ENCODE data around the gene WDR1.

The WDR1 gene

DNA sequence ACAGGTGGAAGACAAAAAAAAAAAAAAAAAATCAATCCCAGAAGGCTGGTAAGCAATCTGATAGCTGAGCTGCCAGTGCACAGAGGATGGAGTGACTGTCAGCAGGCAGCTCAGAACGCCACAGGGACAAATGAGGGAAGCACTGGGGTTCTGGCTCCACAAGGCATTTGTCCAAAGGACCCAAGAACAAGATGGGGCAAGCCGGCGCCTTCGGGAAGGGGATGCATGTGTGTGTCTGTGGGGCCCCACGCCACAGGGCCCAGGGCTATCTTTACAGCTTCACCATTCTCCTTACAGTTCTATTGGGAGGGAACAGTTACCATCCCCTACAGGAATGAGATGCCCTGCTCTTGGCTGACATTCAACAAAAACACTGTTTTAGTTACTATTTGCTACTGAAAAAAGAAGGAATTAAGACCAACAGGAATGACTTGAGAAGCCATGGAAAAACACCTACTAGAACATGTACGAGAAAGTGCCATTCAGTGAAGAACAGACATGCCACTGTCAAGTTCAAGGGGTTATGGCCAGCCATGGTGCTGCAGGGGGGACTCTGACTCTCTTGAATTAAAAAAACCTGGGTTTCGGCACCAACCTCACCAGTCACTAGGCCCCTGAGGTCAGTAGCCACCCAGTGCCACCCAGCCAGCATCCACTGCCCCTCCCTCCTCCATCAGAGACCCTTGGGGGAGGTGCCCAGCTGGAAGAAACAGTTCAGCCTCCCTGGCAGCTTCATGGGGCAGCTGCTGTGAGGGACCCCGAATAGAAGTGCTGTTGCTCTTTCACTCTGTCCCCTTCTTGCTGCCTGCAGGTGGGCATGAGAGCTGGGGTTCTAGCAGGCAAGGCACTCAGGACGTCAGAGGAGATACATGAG, 18.5 kb downstream of the WDR1 start:
- DNase-seq: no peak

DNA sequence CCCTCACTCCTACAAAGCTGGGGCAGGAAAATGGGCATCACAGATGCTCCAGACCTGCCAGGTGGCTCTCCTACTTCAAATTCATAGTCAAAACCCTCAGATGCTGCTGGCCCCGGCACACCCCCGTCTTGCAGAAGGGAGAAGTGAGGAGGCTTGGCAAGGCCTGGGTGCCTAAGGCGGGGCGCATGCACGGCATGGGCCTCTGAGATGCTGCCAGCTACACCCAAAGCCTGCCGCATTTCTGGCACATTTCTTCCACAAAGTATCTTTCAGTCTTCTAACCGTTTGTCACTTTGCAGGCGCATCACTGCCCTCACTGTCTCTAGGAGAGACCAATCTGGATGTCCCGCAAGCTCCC, 19.6 kb downstream of the WDR1 start:
- DNase-seq: no peak

DNA sequence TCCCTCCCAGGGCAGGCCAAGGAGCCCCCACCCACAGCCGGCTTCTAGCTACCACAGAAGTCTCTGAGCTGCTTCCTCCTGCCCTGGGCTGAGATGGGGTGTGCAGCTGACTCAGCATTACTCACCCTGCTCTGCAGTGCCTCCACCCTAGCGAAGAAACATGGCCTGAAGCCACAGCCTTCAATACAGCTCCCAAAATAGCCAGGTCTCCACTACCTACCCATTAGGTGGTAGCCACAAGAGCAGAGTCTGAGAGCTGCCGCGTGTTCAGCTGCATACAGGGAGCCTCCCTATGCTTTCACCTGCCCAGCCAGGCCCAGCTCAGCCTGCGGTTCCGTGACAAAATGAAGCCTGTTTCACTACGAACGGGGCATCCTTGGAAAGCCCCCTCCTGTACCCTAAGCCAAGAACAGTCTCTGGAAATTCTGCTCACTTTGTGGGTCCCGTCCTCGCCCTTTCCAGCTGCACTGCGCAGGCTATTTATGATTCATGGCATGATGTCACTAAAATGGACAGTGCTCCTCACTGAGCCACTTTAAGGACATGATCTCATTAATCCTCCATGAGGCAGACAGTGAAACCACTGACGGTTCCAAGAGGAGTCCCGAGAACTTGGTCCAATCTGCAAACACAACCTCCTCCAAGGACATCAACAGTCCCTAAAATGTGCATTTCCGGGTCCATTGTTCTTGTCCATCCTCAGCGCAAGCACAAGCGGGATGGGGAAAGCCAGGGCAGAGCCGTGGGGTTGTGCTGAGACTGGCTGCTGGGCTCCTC, 20.2 kb downstream of the WDR1 start:
- DNase-seq: no peak

DNA sequence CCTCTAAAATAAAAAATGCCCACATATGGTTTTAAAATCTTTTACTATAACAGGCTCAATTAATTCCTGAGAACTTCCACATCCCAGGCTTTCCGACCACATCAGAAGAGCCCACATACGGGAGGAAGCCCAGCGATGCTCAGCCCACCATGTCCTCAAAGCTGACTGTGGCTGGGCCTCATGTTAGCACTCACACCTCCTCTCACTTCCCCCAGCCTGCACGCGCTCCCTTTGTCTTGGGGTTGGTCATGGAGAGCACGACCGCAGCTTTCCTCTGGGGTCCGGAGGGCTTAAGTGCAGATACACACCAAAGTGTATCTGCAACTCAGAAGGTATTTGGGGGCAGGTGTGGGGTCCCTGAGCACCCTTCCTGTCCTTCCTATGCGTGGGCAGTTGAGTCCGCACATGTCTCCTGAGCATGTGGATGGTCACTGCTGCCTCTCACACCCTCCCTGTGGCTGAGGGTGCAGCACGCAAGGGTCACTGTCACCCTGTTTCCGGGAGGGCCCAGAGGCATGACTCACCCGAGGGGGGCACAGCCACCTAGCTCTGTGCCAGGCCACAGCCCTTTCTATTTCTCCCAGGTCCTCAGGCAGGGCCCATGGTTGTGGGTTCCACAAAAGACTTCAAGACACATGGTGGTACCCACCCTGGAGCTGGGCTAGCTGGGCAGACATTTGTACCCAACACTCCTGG, 21.2 kb downstream of the WDR1 start:
- DNase-seq: no peak

DNA sequence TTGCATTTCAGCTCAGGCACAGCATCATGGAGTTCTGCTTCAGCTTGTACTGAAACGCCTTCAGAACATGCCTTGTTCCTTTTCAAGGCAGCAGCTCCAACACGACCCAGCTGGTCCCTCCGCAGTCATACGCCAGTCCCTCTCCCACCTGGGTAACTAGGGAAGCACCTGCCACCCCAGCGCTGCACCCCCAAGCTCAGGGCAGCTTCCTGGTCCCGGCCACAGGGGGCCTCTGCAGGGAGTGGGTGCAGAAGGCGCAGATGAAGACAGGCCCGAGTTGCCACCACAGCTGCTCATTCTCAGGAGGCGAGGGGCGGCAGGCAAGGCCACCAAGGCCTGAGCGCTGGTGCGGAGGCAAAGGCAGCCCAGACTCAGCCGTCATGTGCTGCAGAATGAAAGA, 21.8 kb downstream of the WDR1 start:
- DNase-seq: no peak

- no peak for DNase-seq
Observed at GRCh38 chr4:10093801-10094552, 22.6 kb downstream of the WDR1 start.

- DNase-seq: no peak
Observed at GRCh38 chr4:10093271-10093621, 23.4 kb downstream of the WDR1 start.

DNA sequence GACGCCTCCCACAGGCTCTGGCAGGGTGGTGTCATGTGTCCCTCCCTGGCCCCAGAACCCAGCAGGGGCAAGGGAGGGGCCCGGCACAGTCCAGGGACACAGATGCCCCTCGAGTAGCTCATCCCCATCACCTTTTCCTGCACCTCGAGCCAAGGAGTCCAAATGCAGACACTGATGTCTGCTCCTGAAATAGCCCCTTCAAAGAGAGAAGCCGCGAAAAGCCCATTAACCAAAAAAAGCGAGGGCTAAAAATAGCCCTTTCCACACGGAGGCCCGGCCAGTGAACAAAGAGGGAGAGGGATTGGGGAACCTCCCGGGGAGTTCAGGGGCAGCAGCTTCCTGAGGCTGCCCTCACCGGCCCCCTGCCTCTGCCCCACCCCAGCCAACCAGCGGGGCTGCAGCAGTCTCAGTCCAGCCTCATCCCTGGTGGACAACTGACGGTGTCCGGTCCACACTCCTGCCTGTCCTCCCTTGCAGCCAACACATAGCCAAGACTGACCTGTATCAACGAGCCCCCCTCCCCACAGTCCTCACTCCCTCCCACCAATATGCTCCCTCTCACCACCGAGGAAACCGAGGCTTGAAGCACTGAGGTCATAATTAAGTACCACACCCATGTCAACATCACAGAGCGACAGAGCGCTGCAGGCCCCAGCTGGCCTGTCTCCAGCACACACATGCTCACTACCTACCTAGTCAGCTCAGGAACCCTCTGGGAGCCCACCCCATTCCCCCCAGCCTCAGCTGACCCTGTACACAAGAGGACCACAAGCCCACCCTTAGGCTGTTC, 23.9 kb downstream of the WDR1 start:
- no peak for DNase-seq

DNA sequence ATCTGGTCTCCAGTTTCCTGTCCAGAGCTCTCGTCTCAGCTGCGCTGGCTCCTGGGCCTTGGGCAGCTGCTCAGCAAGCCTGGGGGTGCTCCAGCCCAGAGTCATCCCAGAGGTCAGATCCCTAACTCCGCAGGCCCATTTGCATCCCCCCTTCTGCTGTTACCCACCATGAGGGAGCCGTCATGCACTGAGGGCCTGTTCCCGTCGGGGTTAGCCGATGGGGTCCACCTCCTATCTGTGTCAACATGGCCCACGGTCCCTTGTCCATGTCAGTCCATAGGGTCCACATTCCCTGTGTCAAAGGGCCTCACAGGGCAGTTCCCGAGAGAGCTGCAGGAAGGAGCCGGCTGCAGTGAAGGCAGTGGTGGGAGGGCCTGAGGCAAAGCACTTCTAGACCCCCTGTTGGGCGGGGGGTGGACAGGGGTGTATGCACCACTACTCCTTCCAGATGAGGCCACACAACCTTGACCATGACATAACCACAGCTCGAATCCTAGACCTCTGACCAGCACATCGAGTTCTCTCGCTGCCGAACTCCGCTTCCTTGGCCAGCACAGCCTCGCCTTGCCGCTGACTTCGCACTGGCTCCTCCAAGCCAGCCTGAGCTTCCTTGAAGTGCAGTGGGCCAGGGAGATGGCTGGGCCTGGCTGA, 24.9 kb downstream of the WDR1 start:
- no peak for DNase-seq

DNA sequence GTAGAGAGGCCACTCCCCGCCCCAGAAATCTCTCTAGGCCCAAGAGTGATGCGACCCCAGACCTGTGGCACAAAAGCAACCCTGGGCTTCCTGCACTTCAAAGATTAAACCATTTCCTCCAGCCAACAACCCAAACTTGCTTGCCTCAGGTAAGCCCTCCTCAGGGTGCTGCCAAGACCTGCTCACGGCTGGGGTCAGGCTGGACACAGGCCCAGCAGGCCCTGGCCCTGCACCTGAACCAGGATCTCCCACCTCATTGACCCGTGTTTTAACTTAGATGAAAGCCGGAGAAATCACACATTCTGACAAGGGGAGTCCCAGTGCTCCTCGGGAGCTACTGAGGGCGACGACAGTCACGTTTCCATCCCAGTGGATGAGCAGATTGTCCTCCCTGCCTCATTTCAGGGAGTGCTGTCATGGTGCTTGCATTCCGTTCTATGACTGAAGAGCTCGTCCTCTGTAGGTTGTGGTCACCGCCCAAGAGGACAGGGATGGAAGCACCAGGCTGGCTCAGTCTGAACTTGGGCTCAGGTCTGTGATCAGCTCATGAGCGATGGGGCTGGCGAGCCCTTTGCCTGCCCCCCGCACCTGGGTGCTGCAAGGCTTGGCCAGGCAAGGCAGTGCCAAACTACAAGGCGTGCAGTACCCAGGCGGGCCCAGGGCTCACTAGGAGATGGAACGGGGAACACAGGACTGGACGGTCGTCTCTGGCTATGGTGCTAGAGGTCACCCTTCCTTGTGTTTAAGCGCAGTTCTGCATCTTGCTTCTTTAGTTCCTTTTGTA, 25.9 kb downstream of the WDR1 start:
- DNase-seq: no peak

GRCh38 chr4:10089346-10089745, 27.3 kb downstream of the WDR1 start:
- no peak for DNase-seq

GRCh38 chr4:10088135-10089010, 28.2 kb downstream of the WDR1 start:
- DNase-seq: no peak

- DNase-seq: no peak
Observed at GRCh38 chr4:10087152-10087791, 29.3 kb downstream of the WDR1 start.

- no peak for DNase-seq
Observed at GRCh38 chr4:10086506-10087120, 30.0 kb downstream of the WDR1 start.

DNA sequence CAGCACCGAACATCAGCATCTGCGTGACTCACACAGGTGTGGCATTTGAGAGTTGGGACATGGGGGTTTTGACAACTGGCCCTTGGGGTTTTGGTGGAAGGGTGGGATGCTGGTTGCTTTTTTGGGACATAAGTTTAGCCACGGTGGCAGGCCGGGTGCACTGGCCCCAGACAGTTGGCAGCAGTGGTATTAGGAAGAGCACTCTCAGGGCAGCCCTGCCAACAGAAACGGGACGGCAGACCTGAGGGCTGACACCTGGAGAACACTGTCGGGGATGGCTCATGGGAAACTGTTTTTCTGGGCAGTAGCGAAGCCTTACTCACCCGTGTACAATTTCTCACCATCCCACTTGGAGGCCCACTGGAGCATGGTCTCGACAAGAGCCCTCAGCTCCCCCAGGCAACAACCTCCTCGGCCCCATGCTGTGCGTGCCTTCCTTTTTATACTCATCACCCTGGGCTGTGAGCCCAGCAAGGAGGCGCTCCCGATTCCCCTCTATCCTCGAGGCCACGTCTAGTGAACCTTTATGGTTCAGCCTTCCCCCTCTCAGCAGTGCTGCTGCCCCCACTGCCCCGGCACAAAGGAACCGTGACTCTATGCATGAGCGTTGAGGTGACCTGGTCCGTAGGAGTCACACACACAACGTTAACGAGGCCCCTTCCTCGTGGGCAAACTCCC, 30.6 kb downstream of the WDR1 start:
- DNase-seq: no peak

- no peak for DNase-seq
Observed at GRCh38 chr4:10085386-10085785, 31.2 kb downstream of the WDR1 start.

GRCh38 chr4:10084651-10085358, 31.8 kb downstream of the WDR1 start:
- no peak for DNase-seq
